Peyer's patch (tissue), 4 donors: ENCODE results near the gene CEL.

ENCODE experiments used
- CTCF ChIP-seq, 6 experiments: fragments of 450-650 bp in 4 of 6; fragments of 200-600 bp in 2 of 6; sonication (generic) in 1 of 6; IDR thresholded peaks; one replicate each; pipeline ENCODE4 v1.5.1; 2017 to 2019; ENCODE audit warnings: antibody characterized with exemption in 6 of 6, mild to moderate bottlenecking in 3 of 6, moderate library complexity in 1 of 6
- POLR2A ChIP-seq, 2 donors: fragments of 450-650 bp; IDR thresholded peaks; one replicate each; pipeline ENCODE4 v1.5.1; 2017; ENCODE audit warnings: antibody characterized with exemption in 2 of 2, mild to moderate bottlenecking in 2 of 2, moderate library complexity in 2 of 2

DNA sequence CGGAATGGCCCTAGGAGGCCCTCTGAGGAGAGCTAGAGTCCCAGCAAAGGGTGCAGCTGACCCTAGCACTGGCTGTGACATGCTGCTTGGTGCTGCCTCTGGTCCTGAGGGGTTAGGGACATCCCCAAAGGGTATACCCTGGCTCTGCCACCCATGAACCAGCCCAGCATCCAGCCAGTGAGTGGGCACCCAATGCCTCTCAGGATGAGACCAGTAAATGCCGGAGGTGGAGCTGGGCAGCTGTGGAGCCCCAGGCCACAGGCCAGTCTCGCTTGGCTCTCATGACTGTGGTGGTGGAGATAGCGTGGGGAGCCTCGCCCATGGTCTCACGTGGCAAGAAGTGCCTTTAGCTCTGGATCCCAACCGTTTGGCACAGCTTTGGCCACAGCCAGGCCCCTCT lies 3.7 kb upstream of the CEL start:
- no peak for TF ChIP-seq POLR2A (IDR thresholded peaks at IDR 0.05)
- TF ChIP-seq CTCF (IDR thresholded peaks at IDR 0.05): no peak
